Activated T-cell treated with anti-CD3 and anti-CD28 coated beads, Interleukin-2, amount 50 U/mL, for 4 hours (primary cell): ENCODE results near the gene DKK2. TPM values are rescaled to one million over a fixed set of nuclear protein-coding genes. Genes with fewer than 3 reads are reported as not detected.
"Not testable (repeated sequence)": the region's sequence is repeated elsewhere in the genome, so short reads cannot be mapped to it uniquely, and the experiment has no call there.

ENCODE experiments used
- ATAC-seq, 2 donors: fragments of 200-7000 bp; cut with Tn5 transposase; one replicate each; pipeline ENCODE4 v1.10.0; 2021
- DNase-seq: peaks from one replicate; pipeline ENCODE4 v3.0.0-alpha.2; 2020
- H3K27me3 Mint-ChIP-seq: one replicate; pipeline ENCODE4 v1.8.0; 2021; ENCODE audit warnings: low read depth, mixed read lengths
- H3K36me3 Mint-ChIP-seq: one replicate; pipeline ENCODE4 v1.8.0; 2022; ENCODE audit warnings: mixed read lengths; ENCODE audit not compliant: insufficient read depth
- H3K4me1 Mint-ChIP-seq: one replicate; pipeline ENCODE4 v1.8.0; 2021; ENCODE audit warnings: low read depth, mixed read lengths
- H3K4me3 Mint-ChIP-seq: one replicate; pipeline ENCODE4 v1.8.0; 2021; ENCODE audit warnings: mild to moderate bottlenecking, moderate library complexity, mixed read lengths
- H3K9me3 Mint-ChIP-seq: one replicate; pipeline ENCODE4 v1.8.0; 2021; ENCODE audit warnings: mixed read lengths
- total RNA-seq, 3 donors: library from RNA; stranded (reverse); gene quantifications; one replicate each; pipeline ENCODE4 v1.2.1, GENCODE V29; 2021

DKK2 gene
- total RNA-seq, 3 donors from 2014 or later: not detected

DNA sequence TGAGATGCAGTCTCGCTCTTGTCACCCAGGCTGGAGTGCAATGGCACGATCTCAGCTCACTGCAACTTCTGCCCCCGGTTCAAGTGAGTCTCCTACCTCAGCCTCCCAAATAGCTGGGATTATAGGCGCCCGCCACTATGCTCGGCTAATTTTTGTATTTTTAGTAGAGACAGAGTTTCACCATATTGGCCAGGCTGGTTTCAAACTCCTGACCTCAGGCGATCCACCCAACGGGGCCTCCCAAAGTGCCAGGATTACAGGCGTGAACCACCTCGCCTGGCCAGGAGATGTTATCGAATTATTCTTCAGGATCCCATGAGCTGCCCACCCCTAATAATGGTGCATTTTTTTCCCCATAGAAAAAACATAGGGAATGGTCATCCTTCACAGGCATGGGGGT lies 128.1 kb downstream of the DKK2 start:
- DNase-seq, H3K36me3 Mint-ChIP-seq, H3K27me3 Mint-ChIP-seq, H3K9me3 Mint-ChIP-seq, H3K4me3 Mint-ChIP-seq, ATAC-seq, H3K4me1 Mint-ChIP-seq: not testable (repeated sequence)

DNA sequence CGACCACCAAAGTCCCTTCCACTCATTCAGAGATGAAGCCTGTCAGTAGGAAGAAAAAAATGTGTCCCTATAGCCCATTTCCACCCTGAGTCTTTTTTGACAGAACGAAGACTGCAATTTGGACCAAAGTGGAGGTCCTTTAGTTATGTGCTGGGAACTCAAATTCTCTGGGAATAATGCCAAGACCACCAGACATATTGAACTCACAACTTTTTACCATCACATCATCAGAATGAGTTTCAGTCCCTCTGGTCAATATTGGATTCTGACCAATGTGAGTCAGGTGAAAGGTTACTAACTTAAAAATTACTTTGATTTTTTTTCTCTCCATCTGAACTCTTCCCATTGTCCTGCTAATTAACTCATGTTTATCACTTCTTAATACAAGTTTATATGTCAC lies 128.9 kb downstream of the DKK2 start:
- no peak overlapping the region for H3K4me3 Mint-ChIP-seq
- H3K36me3 Mint-ChIP-seq: no peaks in the 10 kb centered on the region
- H3K9me3 Mint-ChIP-seq: peaks cover 4% of the 10 kb centered on the region
- no peaks in the 10 kb centered on the region for H3K27me3 Mint-ChIP-seq
- H3K4me1 Mint-ChIP-seq: no peaks in the 10 kb centered on the region
- ATAC-seq (no peak), DNase-seq (no peak)

DNA sequence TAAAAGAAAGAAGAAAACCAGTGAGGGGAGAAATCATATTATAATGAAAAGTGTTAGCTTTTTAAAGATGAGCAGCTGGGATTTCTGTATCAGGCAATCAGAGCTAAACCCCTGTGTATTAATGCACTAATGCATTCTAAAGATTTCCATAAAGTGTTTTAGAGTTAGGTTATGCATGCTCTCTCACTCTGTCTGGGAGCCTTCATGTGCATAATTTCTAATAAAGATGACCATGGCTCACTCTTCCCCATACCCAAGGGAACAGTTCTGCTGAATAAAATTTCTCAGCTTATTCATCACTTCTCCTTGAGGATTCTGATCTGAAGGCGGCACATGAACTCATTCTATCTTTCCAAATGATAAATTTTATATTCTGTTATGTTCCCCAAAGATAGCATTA lies 129.4 kb downstream of the DKK2 start:
- no peaks in the 10 kb centered on the region for H3K4me1 Mint-ChIP-seq
- H3K36me3 Mint-ChIP-seq: no peaks in the 10 kb centered on the region
- ATAC-seq (no peak), DNase-seq (no peak)
- peaks cover 4% of the 10 kb centered on the region for H3K9me3 Mint-ChIP-seq
- no peaks in the 10 kb centered on the region for H3K27me3 Mint-ChIP-seq
- no peak overlapping the region for H3K4me3 Mint-ChIP-seq

DNA sequence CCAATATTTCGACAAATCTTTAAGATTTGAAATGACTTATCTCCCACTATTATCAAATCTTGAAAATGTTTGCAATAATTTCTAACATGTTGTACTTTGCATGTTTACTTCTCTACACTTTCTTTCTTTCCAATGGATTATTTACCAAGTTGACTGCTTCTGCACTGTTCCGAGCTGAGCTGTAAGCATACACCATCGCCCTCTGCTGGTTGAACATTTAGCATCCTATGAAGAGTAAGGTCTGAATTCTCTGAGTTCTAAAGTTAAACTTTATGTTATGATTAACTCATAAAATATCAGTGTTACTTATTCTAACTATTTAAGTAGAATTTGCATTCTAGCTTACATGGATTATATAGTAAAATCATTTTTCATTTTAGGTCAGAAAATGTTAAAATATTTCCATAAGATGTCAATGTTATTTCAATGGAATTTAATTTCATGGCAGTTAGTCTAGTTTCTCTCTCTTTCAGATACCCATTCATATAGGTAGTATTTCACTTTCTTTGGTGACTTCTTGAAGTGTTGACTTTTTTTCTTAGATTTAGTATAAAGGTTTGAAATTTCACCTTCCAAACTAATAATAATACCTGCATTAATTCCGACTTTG lies 137.4 kb downstream of the DKK2 start:
- no peak overlapping the region for H3K4me3 Mint-ChIP-seq
- H3K4me1 Mint-ChIP-seq: no peaks in the 10 kb centered on the region
- no peak for ATAC-seq
- no peak for DNase-seq
- no peaks in the 10 kb centered on the region for H3K36me3 Mint-ChIP-seq
- no peaks in the 10 kb centered on the region for H3K9me3 Mint-ChIP-seq
- H3K27me3 Mint-ChIP-seq: no peaks in the 10 kb centered on the region

DNA sequence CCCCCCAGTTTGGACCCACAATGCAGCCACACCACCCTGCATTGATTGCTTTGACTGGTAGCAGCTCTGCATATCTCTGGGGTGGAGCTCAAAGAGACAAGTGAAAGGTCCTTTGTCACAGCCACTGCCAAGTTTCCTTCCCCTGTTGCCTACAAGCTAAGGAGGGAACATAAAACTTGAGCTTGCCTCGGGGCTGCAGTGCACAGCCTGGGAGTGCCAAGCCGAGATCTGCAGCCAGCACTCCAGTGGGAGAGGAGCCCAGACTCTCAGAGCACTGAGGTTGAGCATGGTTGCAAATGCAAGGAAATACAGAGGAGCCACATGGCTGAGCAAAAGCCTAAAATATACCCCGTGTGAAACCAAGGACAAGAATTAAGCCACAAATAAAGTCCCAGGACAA lies 142.2 kb downstream of the DKK2 start:
- H3K4me3 Mint-ChIP-seq: no peak overlapping the region

DNA sequence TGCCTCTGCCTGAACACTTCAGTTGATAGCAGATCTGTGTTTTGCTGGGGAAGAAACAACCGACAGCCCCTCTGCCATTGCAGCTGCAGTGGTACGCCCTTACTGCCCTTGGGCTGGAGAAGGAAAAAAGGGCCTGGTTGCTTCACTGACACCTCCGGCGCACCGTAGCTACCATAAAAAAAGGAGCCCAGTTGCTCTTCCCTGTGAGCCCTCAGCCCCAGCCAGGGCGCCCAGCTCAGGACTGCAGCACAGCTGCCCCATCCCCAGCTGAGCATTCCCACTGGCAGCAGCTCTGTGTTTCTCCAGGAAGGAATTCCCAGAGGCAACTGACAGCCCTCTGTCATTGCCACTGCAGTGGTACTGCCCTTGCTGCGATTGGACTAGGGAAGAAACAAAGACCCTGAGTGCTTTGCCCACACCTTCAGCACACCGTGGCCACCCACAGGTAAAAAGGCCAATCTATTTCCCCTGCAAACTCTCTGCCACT lies 142.7 kb downstream of the DKK2 start:
- no peaks in the 10 kb centered on the region for H3K27me3 Mint-ChIP-seq
- no peak overlapping the region for H3K4me3 Mint-ChIP-seq
- no peaks in the 10 kb centered on the region for H3K4me1 Mint-ChIP-seq
- no peaks in the 10 kb centered on the region for H3K9me3 Mint-ChIP-seq
- DNase-seq (no peak), ATAC-seq (no peak)
- no peaks in the 10 kb centered on the region for H3K36me3 Mint-ChIP-seq

More for the DNA sequence above, 142.2 kb downstream of the DKK2 start:
- no peaks in the 10 kb centered on the region for H3K9me3 Mint-ChIP-seq
- ATAC-seq: no peak
- no peak for DNase-seq
- no peaks in the 10 kb centered on the region for H3K27me3 Mint-ChIP-seq
- no peaks in the 10 kb centered on the region for H3K36me3 Mint-ChIP-seq
- H3K4me1 Mint-ChIP-seq: no peaks in the 10 kb centered on the region

DNA sequence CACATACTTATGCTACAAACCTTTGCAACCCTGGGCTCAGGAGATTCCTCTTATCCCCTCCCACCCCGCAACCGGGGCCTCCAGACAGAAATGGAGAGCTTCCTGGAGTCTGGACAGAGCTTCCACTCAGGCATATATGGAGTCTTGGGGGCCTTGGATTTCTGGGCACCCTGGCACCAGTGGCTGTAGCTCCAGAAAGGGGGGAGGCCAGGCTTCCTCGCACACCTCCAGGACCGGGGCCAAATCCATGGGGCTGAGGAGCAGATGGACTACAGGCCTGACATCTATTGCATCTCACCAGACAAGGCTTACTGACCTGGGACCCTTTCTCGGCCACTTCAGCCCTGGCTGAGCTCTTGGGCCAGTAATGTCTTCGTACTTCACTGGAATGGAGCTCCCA lies 143.3 kb downstream of the DKK2 start:
- ATAC-seq: no peak
- Mint-ChIP-seq H3K27me3 (no peaks in the 10 kb centered on the region), H3K9me3 (no peaks in the 10 kb centered on the region), H3K36me3 (no peaks in the 10 kb centered on the region), H3K4me1 (no peaks in the 10 kb centered on the region), H3K4me3 (no peak overlapping the region)
- DNase-seq: no peak

DNA sequence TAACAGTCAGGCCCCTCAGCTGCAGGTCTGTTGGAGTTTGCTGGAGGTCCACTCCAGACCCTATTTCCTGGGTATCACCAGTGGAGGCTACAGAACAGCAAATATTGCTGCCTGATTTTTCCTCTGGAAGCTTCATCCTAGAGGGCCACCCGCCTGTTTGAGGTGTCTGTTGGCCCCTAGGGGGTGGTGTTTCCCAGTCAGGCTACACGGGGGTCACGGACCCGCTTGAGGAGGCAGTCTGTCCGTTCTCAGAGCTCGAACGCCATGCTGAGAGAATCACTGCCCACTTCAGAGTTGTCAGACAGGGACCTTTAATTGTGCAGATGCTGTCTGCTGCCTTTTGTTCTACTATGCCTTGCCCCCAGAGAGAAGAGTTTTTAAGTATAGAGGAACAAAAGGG lies 160.8 kb downstream of the DKK2 start:
- H3K4me3 Mint-ChIP-seq: no peak overlapping the region
- DNase-seq: no peak

More for the DNA sequence above, 160.8 kb downstream of the DKK2 start:
- no peaks in the 10 kb centered on the region for H3K4me1 Mint-ChIP-seq
- ATAC-seq: no peak
- no peaks in the 10 kb centered on the region for H3K27me3 Mint-ChIP-seq
- no peaks in the 10 kb centered on the region for H3K36me3 Mint-ChIP-seq
- peaks cover under 1% of the 10 kb centered on the region for H3K9me3 Mint-ChIP-seq
